ENCODE data around the gene MCU.
"Not testable (repeated sequence)": the region's sequence is repeated elsewhere in the genome, so short reads cannot be mapped to it uniquely, and the experiment has no call there.

Gene MCU

GRCh38 chr10:72758930-72759329, 67.0 kb downstream of the MCU start:
- not testable (repeated sequence) for H3K4me3 ChIP-seq (ENCODE audit: insufficient read depth in 1 of 2, low read depth in 1 of 2, low read length in 2 of 2); H2BK120ac ChIP-seq (ENCODE audit: low read depth, low read length); H3K27ac ChIP-seq (ENCODE audit: low read length, poor library complexity, severe bottlenecking); H2BK15ac ChIP-seq (ENCODE audit: low read depth, poor library complexity, severe bottlenecking); H2BK5ac ChIP-seq (ENCODE audit: low read depth, low read length, poor library complexity, severe bottlenecking); H3K18ac ChIP-seq (ENCODE audit: low read depth in 1 of 2, low read length in 2 of 2); H2AFZ ChIP-seq (ENCODE audit: low read depth, low read length); H3K27me3 ChIP-seq (ENCODE audit: control insufficient read depth in 1 of 2, insufficient read depth in 1 of 2, low read length in 2 of 2); H3K4ac ChIP-seq (ENCODE audit: low read depth in 1 of 2, low read length in 2 of 2); H4K8ac ChIP-seq (ENCODE audit: low read length); DNase-seq; H3K36me3 ChIP-seq (ENCODE audit: control insufficient read depth in 1 of 2, insufficient read depth in 2 of 2, low read depth in 1 of 2, low read length in 2 of 2); H3K4me1 ChIP-seq (ENCODE audit: control insufficient read depth, insufficient read depth, low read depth, low read length); H3K23ac ChIP-seq (ENCODE audit: low read length in 2 of 2); H3K9me3 ChIP-seq (ENCODE audit: control insufficient read depth, low read length); H3K4me2 ChIP-seq (ENCODE audit: low read length, poor library complexity, severe bottlenecking); H3K14ac ChIP-seq (ENCODE audit: low read length in 2 of 2); H3K9ac ChIP-seq (ENCODE audit: low read length); H2BK12ac ChIP-seq (ENCODE audit: low read length in 2 of 2); H4K91ac ChIP-seq (ENCODE audit: low read length); H2AK5ac ChIP-seq (ENCODE audit: low read length, severe bottlenecking)
- 92% methylated on average over 7 of the region's 10 CpGs for WGBS
- peaks cover 28% of the 10 kb centered on the region for H3K79me1 ChIP-seq (replicated peaks; ENCODE audit: low read length, poor library complexity, severe bottlenecking)

- Histone ChIP-seq H2AK5ac (ENCODE audit: low read length, severe bottlenecking) (no peak overlapping the region), H4K91ac (ENCODE audit: low read length) (no peak overlapping the region), H3K9ac (ENCODE audit: low read length) (no peak overlapping the region), H3K36me3 (ENCODE audit: control insufficient read depth in 1 of 2, insufficient read depth in 2 of 2, low read depth in 1 of 2, low read length in 2 of 2) (no peaks in the 10 kb centered on the region), H3K4me3 (ENCODE audit: insufficient read depth in 1 of 2, low read depth in 1 of 2, low read length in 2 of 2) (no peak overlapping the region), H3K27ac (ENCODE audit: low read length, poor library complexity, severe bottlenecking) (no peak overlapping the region), H3K4me2 (ENCODE audit: low read length, poor library complexity, severe bottlenecking) (no peak overlapping the region), H3K18ac (ENCODE audit: low read depth in 1 of 2, low read length in 2 of 2) (no peak overlapping the region), H3K27me3 (ENCODE audit: control insufficient read depth in 1 of 2, insufficient read depth in 1 of 2, low read length in 2 of 2) (no peaks in the 10 kb centered on the region), H2AFZ (ENCODE audit: low read depth, low read length) (no peak overlapping the region), H3K4me1 (ENCODE audit: control insufficient read depth, insufficient read depth, low read depth, low read length) (peaks cover 6% of the 10 kb centered on the region), H3K4ac (ENCODE audit: low read depth in 1 of 2, low read length in 2 of 2) (no peak overlapping the region), H2BK15ac (ENCODE audit: low read depth, poor library complexity, severe bottlenecking) (no peak overlapping the region), H3K9me3 (ENCODE audit: control insufficient read depth, low read length) (no peaks in the 10 kb centered on the region), H2BK120ac (ENCODE audit: low read depth, low read length) (no peak overlapping the region), H3K14ac (ENCODE audit: low read length in 2 of 2) (no peak overlapping the region), H3K23ac (ENCODE audit: low read length in 2 of 2) (no peak overlapping the region), H4K8ac (ENCODE audit: low read length) (no peak overlapping the region), H2BK12ac (ENCODE audit: low read length in 2 of 2) (no peak overlapping the region), H3K79me1 (replicated peaks; ENCODE audit: low read length, poor library complexity, severe bottlenecking) (peaks cover 24% of the 10 kb centered on the region), H2BK5ac (ENCODE audit: low read depth, low read length, poor library complexity, severe bottlenecking) (no peak overlapping the region)
- WGBS = 13% methylated on average over 1 of the region's 1 CpG
- no peak for DNase-seq
These were observed 67.6 kb downstream of the MCU start for GRCh38 chr10:72759584-72759983.

- no peak overlapping the region for H2AFZ ChIP-seq (ENCODE audit: low read depth, low read length)
- no peak overlapping the region for H4K91ac ChIP-seq (ENCODE audit: low read length)
- no peak overlapping the region for H4K8ac ChIP-seq (ENCODE audit: low read length)
- no peak overlapping the region for H3K23ac ChIP-seq (ENCODE audit: low read length in 2 of 2)
- no peak overlapping the region for H2BK5ac ChIP-seq (ENCODE audit: low read depth, low read length, poor library complexity, severe bottlenecking)
- DNase-seq = no peak
- no peak overlapping the region for H2BK120ac ChIP-seq (ENCODE audit: low read depth, low read length)
- H3K9ac ChIP-seq (ENCODE audit: low read length) = no peak overlapping the region
- H3K4me1 ChIP-seq (ENCODE audit: control insufficient read depth, insufficient read depth, low read depth, low read length) = peaks cover 6% of the 10 kb centered on the region
- H3K27ac ChIP-seq (ENCODE audit: low read length, poor library complexity, severe bottlenecking) = no peak overlapping the region
- no peak overlapping the region for H3K4me2 ChIP-seq (ENCODE audit: low read length, poor library complexity, severe bottlenecking)
- H3K14ac ChIP-seq (ENCODE audit: low read length in 2 of 2) = no peak overlapping the region
- no peaks in the 10 kb centered on the region for H3K27me3 ChIP-seq (ENCODE audit: control insufficient read depth in 1 of 2, insufficient read depth in 1 of 2, low read length in 2 of 2)
- H3K36me3 ChIP-seq (ENCODE audit: control insufficient read depth in 1 of 2, insufficient read depth in 2 of 2, low read depth in 1 of 2, low read length in 2 of 2) = peaks cover 0 to 4% of the 10 kb centered on the region in 2 experiments
- H2AK5ac ChIP-seq (ENCODE audit: low read length, severe bottlenecking) = no peak overlapping the region
- 100% methylated on average over 1 of the region's 1 CpG for WGBS
- H3K9me3 ChIP-seq (ENCODE audit: control insufficient read depth, low read length) = peaks cover 4% of the 10 kb centered on the region
- H2BK15ac ChIP-seq (ENCODE audit: low read depth, poor library complexity, severe bottlenecking) = no peak overlapping the region
- H3K4ac ChIP-seq (ENCODE audit: low read depth in 1 of 2, low read length in 2 of 2) = no peak overlapping the region
- H2BK12ac ChIP-seq (ENCODE audit: low read length in 2 of 2) = no peak overlapping the region
- no peak overlapping the region for H3K18ac ChIP-seq (ENCODE audit: low read depth in 1 of 2, low read length in 2 of 2)
- H3K4me3 ChIP-seq (ENCODE audit: insufficient read depth in 1 of 2, low read depth in 1 of 2, low read length in 2 of 2) = no peak overlapping the region
- peaks cover 22% of the 10 kb centered on the region for H3K79me1 ChIP-seq (replicated peaks; ENCODE audit: low read length, poor library complexity, severe bottlenecking)
These were observed 69.6 kb downstream of the MCU start for GRCh38 chr10:72761498-72761897.

GRCh38 chr10:72762042-72762441, 70.1 kb downstream of the MCU start:
- H3K79me1 ChIP-seq (replicated peaks; ENCODE audit: low read length, poor library complexity, severe bottlenecking) = peaks cover 18% of the 10 kb centered on the region
- H3K9me3 ChIP-seq (ENCODE audit: control insufficient read depth, low read length) = peaks cover 6% of the 10 kb centered on the region
- no peak overlapping the region for H2BK12ac ChIP-seq (ENCODE audit: low read length in 2 of 2)
- H2BK15ac ChIP-seq (ENCODE audit: low read depth, poor library complexity, severe bottlenecking) = no peak overlapping the region
- no peak overlapping the region for H2AFZ ChIP-seq (ENCODE audit: low read depth, low read length)
- H3K27me3 ChIP-seq (ENCODE audit: control insufficient read depth in 1 of 2, insufficient read depth in 1 of 2, low read length in 2 of 2) = no peaks in the 10 kb centered on the region
- peaks cover 0 to 4% of the 10 kb centered on the region in 2 experiments for H3K36me3 ChIP-seq (ENCODE audit: control insufficient read depth in 1 of 2, insufficient read depth in 2 of 2, low read depth in 1 of 2, low read length in 2 of 2)
- no peak overlapping the region for H4K8ac ChIP-seq (ENCODE audit: low read length)
- H3K9ac ChIP-seq (ENCODE audit: low read length) = no peak overlapping the region
- H4K91ac ChIP-seq (ENCODE audit: low read length) = no peak overlapping the region
- no peak for DNase-seq
- no peak overlapping the region for H3K27ac ChIP-seq (ENCODE audit: low read length, poor library complexity, severe bottlenecking)
- H2BK120ac ChIP-seq (ENCODE audit: low read depth, low read length) = no peak overlapping the region
- H3K4me3 ChIP-seq (ENCODE audit: insufficient read depth in 1 of 2, low read depth in 1 of 2, low read length in 2 of 2) = no peak overlapping the region
- H3K18ac ChIP-seq (ENCODE audit: low read depth in 1 of 2, low read length in 2 of 2) = no peak overlapping the region
- no peak overlapping the region for H3K4ac ChIP-seq (ENCODE audit: low read depth in 1 of 2, low read length in 2 of 2)
- no peak overlapping the region for H2BK5ac ChIP-seq (ENCODE audit: low read depth, low read length, poor library complexity, severe bottlenecking)
- H3K4me1 ChIP-seq (ENCODE audit: control insufficient read depth, insufficient read depth, low read depth, low read length) = peaks cover 6% of the 10 kb centered on the region
- H2AK5ac ChIP-seq (ENCODE audit: low read length, severe bottlenecking) = no peak overlapping the region
- H3K14ac ChIP-seq (ENCODE audit: low read length in 2 of 2) = no peak overlapping the region
- no peak overlapping the region for H3K23ac ChIP-seq (ENCODE audit: low read length in 2 of 2)
- H3K4me2 ChIP-seq (ENCODE audit: low read length, poor library complexity, severe bottlenecking) = no peak overlapping the region

All from mesenchymal stem cell (in vitro differentiated cells and primary cell).